Esophagus mucosa (tissue), 1 donor: ENCODE data around the gene PXK. TPM values are rescaled to one million over a fixed set of nuclear protein-coding genes. Genes with fewer than 3 reads are reported as not detected.
A peak's percentile ranks its signal among the peaks of the same experiment; 100 is the strongest.
"Not testable (repeated sequence)": the region's sequence is repeated elsewhere in the genome, so short reads cannot be mapped to it uniquely, and the experiment has no call there.

Experiments
- ATAC-seq: fragments of 200-7000 bp; cut with Tn5 transposase; one replicate; pipeline ENCODE4 v1.9.1; 2020
- total RNA-seq: library from RNA; stranded (reverse); gene quantifications from one replicate; pipeline ENCODE4 v1.2.4, GENCODE V29; 2023
- donor health status: DM: yes; HTN: yes; CAD: no.

The PXK gene
- total RNA-seq, 1 donor from 2014 or later = 14.2 TPM

GRCh38 chr3:58323529-58324390 is 8.9 kb upstream of the PXK start:
- no peak for ATAC-seq

DNA sequence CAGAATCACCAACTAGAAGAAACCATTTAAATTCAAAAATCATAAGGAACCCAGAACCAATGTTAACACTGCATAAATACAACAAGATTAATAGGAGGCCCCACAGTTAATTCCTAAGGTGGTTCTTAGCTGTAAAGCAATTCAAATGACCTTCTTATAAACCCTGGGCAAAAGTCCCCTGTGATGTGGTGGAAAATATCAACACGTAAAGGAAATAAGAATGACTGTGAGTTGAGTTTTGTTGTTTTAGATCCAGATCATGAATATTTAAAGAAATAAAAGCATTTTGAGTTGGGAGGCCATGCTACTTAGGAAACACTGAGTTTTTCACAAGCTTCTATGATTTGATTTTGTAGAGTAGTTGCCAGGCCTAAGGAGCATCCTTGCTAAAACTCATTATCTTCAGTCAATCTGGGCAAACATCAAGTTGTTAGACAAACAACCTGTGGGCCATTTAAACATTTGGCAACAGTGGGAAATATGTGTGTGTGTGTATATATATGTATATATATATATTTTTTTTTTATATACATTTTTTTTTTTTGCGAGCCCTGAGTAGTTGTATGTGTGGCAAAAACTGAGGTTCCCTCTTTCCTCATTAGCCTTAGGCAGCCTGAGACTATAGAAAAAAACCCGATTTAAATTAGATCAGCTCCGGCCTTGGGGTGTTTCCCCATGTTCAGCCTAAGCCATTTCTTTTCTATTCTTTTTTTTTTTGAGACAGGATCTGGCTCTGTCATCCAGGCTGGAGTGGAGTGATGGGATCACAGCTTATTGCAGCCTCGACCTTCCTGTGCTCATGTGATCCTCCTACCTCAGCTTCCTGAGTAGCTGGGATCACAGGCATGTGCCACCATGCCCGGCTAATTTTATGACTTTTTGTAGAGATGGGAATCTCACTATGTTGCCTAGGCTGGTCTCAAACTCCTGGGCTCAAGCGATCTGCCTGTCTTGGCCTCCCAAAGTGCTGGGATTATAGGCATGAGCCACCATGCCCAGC is 8.0 kb upstream of the PXK start:
- ATAC-seq = no peak

- ATAC-seq = no peak
These were observed 7.1 kb upstream of the PXK start for GRCh38 chr3:58325525-58325992.

- ATAC-seq = no peak
These were observed 6.3 kb upstream of the PXK start for GRCh38 chr3:58326267-58326900.

DNA sequence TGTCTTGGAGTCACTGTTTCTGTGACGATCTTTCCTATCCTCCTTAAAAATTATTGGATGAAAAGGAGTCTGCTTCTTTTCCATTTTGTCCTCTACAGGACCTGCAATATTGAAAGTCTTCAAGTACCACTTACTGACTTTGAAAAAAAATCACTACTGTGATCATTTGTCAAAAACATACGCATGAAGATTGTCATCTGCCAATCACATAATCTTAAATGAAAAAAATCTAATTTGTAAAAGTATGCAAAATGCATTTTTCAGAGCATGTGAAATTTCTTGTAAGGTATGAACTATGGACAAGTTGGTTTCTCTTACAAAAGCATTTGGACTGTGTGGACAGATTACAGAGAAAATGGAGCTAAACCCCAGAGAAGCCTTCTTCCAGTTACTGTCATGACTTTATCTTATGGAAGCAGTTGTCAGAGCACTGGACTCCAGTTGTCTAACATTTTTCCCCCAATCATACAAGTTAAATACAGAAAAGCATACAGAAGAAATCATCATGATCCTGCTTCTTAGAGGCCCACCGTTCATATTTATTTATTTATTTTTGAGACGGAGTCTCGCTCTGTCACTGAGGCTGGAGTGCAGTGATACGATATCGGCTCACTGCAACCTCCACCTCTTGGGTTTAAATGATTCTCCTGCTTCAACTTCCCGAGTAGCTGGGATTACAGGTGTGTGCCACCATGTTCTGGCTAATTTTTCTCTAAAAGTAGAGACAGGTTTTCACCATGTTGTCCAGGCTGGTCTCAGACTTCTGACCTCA is 3.4 kb upstream of the PXK start:
- ATAC-seq = no peak

DNA sequence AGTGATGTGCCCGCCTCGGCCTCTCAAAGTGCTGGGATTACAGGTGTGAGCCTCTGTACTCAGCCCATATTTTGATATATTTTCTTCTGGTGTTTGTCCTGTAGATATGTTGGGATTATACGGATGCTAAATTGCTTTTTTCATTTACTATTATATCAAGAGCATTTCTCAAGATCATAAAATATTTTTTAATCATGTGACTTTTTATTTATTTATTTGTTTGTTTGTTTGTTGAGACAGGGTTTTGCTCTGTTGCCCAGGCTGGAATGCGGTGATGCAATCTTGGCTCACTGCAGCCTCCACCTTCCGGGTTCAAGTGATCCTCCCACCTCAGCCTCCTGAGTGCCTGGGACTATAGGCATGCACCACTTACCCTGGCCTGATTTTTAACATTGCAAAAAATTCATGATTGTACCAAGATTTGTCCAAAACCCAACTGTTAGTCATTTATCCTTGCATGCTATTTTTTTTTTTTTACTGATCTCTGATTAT is 2.7 kb upstream of the PXK start:
- ATAC-seq = no peak

DNA sequence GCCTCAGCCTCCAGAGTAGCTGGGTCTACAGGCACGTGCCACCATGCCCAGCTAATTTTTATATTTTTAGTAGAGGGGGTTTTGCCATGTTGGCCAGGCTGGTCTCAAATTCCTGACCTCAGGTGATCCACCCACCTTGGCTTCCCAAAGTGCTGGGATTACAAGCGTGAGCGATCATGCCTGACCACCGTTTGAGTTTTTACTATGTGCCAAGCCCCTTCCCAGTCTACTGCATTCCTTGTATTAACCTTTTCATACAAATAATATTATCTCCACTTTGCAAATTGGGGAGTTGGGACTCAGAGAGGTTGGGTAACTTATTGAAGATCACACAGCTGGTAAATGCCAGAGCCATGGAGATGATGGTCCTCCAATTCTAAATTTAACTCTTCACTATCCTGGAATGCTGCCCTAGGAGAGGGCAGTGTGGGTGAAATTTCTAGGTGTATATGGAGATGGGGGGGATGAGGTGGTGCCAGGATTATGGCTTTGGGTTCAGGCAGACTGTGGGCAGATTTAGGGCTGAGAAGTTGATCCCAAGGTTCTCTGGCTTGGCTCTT is 1.0 kb upstream of the PXK start:
- no peak for ATAC-seq

GRCh38 chr3:58333206-58334012 is 717 bp downstream of the PXK start:
- ATAC-seq = peak; percentile 20

- ATAC-seq = no peak
These were observed 1.3 kb downstream of the PXK start for GRCh38 chr3:58334013-58334321.

GRCh38 chr3:58334506-58334884 is 1.8 kb downstream of the PXK start:
- ATAC-seq = no peak

DNA sequence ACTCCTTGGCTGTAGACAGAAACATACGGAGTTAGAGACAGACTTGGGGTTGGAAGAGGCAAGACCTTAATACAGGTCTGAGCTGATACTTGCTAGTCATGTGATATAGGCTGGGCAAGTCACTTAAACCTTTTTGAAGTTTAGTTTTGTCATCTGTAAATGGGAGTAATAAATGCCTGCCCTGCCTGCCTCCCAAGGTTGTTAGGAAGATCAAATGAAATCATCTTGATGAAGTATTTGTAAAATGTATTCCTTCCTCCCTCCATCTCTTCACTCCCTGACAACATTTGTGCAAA is 2.9 kb downstream of the PXK start:
- peak; percentile 60 for ATAC-seq

DNA sequence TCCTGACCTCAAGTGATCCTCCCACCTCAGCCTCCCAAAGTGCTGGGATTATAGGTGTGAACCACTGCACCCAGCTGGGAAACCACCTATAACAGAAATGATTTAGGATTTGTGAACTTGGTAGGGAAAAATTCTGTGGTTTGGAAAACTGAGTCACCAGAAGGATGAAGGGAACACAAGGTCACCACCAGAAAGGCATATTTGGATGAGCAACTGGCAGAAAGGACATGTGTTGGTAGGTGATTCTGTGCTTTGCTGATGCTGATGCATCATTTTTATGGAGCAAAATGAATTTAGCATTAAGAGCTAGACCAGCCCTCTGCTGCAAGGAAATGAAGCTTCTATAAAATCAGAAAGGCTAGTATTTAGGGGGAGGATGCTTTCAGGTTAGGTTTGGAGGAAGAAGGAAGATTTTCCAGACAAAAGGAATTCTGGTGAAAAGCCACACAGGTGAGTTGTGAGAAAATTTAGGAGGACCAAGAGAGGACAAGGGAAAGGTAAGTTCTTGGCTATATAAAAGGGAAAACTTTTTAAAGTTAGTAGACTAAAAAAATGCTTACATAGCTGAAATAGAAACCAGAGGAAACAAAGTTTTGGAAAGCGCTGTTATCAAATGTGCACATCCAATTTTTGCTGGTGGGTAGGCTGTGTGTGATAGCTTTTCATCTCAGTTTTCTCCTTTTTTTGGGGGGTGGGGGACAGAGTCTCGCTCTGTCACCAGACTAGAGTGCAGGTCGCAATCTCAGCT is 3.6 kb downstream of the PXK start:
- no peak for ATAC-seq

DNA sequence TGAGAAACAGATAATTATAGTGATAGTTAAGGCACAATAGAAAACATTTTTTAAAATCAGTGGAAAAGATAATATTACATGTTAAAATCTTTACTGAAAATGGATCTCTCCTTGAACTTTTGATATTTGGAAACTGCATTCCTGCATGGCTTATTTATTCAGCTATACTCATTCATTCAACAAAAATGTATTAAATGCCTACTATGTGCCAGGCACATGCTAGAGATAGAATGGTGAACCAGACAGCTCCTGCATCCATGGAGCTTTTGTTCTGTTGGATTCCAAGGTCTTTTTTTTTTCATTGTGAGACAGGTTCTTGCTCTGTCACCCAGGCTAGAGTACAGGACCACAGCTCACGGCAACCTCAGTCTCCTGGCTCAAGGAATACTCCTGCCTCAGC is 4.5 kb downstream of the PXK start:
- no peak for ATAC-seq

DNA sequence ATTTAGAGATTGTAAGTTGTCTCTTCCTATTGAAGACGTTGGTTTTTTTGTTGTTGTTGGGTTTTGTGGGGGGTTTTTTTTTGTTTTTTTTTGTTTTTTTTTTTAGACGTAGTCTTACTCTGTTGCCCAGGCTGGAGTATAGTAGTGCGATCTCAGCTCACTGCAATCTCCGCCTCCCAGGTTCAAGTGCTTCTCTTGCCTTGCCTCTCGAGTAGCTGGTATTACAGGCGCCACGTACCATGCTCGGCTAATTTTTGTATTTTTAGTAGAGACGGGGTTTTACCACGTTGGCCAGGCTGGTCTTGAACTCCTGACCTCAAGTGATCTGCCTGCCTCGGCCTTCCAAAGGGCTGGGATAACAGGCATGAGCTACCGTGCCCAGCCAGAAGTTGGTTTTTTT is 6.5 kb downstream of the PXK start:
- ATAC-seq = not testable (repeated sequence)

GRCh38 chr3:58340594-58341244 is 8.0 kb downstream of the PXK start:
- no peak for ATAC-seq

- ATAC-seq = no peak
These were observed 8.7 kb downstream of the PXK start for GRCh38 chr3:58341376-58341775.

- ATAC-seq = no peak
These were observed 10.0 kb downstream of the PXK start for GRCh38 chr3:58342676-58343075.

DNA sequence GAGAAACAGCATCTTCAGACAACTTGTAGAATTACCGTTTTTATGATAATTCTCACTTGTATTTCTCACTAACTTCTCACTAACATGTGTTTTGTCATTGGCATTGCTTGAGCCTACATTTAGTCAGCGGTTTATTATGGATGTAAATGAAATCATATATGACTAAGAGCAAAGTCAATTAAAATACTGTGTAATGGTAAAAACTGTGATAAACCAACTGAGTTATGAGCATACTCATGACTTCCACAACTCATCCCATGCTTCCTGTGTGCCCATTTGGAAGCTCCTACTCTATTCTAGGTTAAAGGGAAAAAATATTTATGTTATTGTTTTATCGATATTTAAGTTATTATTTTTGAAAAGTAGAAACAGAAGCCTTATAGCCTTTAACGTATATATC is 12.8 kb downstream of the PXK start:
- no peak for ATAC-seq

GRCh38 chr3:58346368-58346767 is 13.7 kb downstream of the PXK start:
- peak; percentile 17 for ATAC-seq

DNA sequence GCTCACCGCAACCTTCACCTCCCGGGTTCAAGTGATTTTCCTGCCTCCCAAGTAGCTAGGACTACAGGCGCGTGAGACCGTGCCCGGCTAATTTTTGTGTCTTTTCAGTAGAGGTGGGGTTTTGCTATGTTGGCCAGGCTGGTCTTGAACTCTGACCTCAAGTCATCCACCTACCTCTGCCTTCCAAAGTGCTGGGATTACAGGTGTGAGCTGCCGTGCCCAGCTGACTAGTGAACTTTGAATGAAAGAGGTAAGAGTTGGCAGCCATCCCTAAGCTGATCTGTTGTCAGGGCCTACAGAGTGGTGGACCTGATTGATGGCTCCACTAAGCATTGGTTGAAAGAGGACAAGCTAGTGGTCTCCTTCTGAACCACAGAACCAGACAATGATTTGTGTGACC is 15.3 kb downstream of the PXK start:
- no peak for ATAC-seq
